Ovary (tissue), 9 donors: ENCODE results near the gene ELANE. TPM values are rescaled to one million over a fixed set of nuclear protein-coding genes. Genes with fewer than 3 reads are reported as not detected.

Source experiments
- DNase-seq, 5 donors: peaks; one replicate each; pipeline ENCODE4 v3.0.0-alpha.2; 2019 to 2020
- H3K27ac ChIP-seq, 2 donors: fragments of 200-600 bp; one replicate each; pipeline versions ENCODE4 v1.5.1 to v1.8.0; 2019 to 2022
- H3K27me3 ChIP-seq: fragments of 200-600 bp; one replicate; pipeline ENCODE4 v1.8.0; 2022
- H3K36me3 ChIP-seq: fragments of 200-600 bp; sonication (generic); one replicate; pipeline ENCODE4 v1.5.1; 2019
- H3K4me1 ChIP-seq: one replicate; pipeline ENCODE4 v1.8.1; 2013; ENCODE audit warnings: mild to moderate bottlenecking, moderate library complexity; ENCODE audit not compliant: insufficient read depth
- H3K4me3 ChIP-seq: fragments of 200-600 bp; sonication (generic); one replicate; pipeline ENCODE4 v1.5.1; 2017
- H3K9me3 ChIP-seq, 2 donors: fragments of 200-600 bp in 1 of 2; sonication (generic) in 1 of 2; one replicate each; pipeline versions ENCODE4 v1.5.1 to v1.8.1; 2013 to 2019; ENCODE audit warnings: mild to moderate bottlenecking in 1 of 2, moderate library complexity in 1 of 2
- CTCF ChIP-seq, 3 donors: fragments of 450-650 bp in 2 of 3; fragments of 200-600 bp in 1 of 3; IDR thresholded peaks; one replicate each; pipeline versions ENCODE4 v1.5.1 to v1.8.0; 2016 to 2022; ENCODE audit warnings: antibody characterized with exemption in 3 of 3, mild to moderate bottlenecking in 1 of 3
- EP300 ChIP-seq: sonication (generic); formaldehyde crosslinking; IDR thresholded peaks from one replicate; pipeline ENCODE4 v1.6.1; 2017; ENCODE audit warnings: antibody characterized with exemption
- POLR2A ChIP-seq: fragments of 450-650 bp; IDR thresholded peaks from one replicate; pipeline ENCODE4 v1.6.1; 2017; ENCODE audit warnings: antibody characterized with exemption, mild to moderate bottlenecking, moderate library complexity
- WGBS, 3 donors: extraction: QIAGEN DNeasy Blood & Tissue Kit in 1 of 3; methylation state at CpG; one replicate each; pipeline versions ENCODE4 v1.1.5 to v1.1.7; 2013 to 2017; 5-methylcytosine and 5-hydroxymethylcytosine counted together
- intact Hi-C, 4 donors: fragments of 100-400 bp; cut with DNase I; formaldehyde crosslinking; loops; one replicate each; pipeline versions ENCODE4 v1.11.0 to v1.15.1; 2022 to 2023
- polyA plus RNA-seq, 2 donors: library from polyadenylated mRNA; stranded (reverse); fragments of 200-250 nt in 1 of 2; fragments of 350-450 nt in 1 of 2; fragmentation: Illumina TruSeq in 1 of 2; extraction: RNeasy Lipid Tissue Mini Kit (QIAGEN cat#74804) in 1 of 2; gene quantifications; one replicate each; pipeline ENCODE4 v1.2.3, GENCODE V29; 2013 to 2014
- total RNA-seq, 7 donors: library from RNA; depleted of rRNA in 2 of 7; stranded (reverse); fragments of >200 nt in 2 of 7; fragmentation: NEBNext Ultra II Directional in 3 of 7; extraction: Animal tissue kit (Norgen Biotek cat#: 25700) in 3 of 7; gene quantifications; one replicate each; pipeline versions ENCODE4 v1.1.0 to v1.2.4, GENCODE V29; 2016 to 2023
- donor health status: DM: no; HTN: no; CAD: no; lungs with moderate emphysema.
- donor health status: DM: no; HTN: no; CAD: no.
- donor health status: Bipolar disorder and iron deficiency.
- donor health status: DM: yes; HTN: yes; CAD: no.
- donor health status: DM: no; HTN: no; CAD: no.
- donor health status: DM: yes; HTN: yes; CAD: no.

ELANE gene
- total and polyA plus RNA-seq, 9 donors = 0.27 to 0.72 (median 0.47) TPM; not detected in 5

- no peak for TF ChIP-seq EP300
- no peak for TF ChIP-seq CTCF (IDR thresholded peaks at IDR 0.05)
- TF ChIP-seq POLR2A = no peak
- H3K9me3 ChIP-seq = no peaks in the 10 kb centered on the region
- H3K4me3 ChIP-seq = no peak overlapping the region
- no peaks in the 10 kb centered on the region for H3K27me3 ChIP-seq
- peak in 2 of 5 donors; percentile 28 to 36 for DNase-seq
- WGBS, 3 donors = 1 to 2% (median 1%) methylated on average over 33 to 64 of the region's 64 CpGs
- H3K4me1 ChIP-seq = peaks cover 2% of the 10 kb centered on the region
- H3K27ac ChIP-seq = no peak overlapping the region
- no peaks in the 10 kb centered on the region for H3K36me3 ChIP-seq
- intact Hi-C loops = no loop called here
Measured at GRCh38 chr19:821231-821824, 30.8 kb upstream of the ELANE start.

GRCh38 chr19:821825-822503, 30.1 kb upstream of the ELANE start, which contains the start of gene PLPPR3:
Gene PLPPR3 (minus strand): TSS chr19:821955. CDS start chr19:821559, 396 bp downstream.
- no peak for DNase-seq
- no peaks in the 10 kb centered on the region for H3K36me3 ChIP-seq
- intact Hi-C loops = no loop called here
- H3K4me1 ChIP-seq = peaks cover 2% of the 10 kb centered on the region
- no peak within 1 kb of the TSS for H3K4me3 ChIP-seq
- WGBS, 3 donors = 1% methylated on average over 32 to 81 of the region's 86 CpGs; no CpG with 5 or more reads in 1 of the 3 donors
- no peaks in the 10 kb centered on the region for H3K9me3 ChIP-seq
- no peak for TF ChIP-seq CTCF (IDR thresholded peaks at IDR 0.05)
- no peak for TF ChIP-seq EP300
- no peak for TF ChIP-seq POLR2A
- no peak within 1 kb of the TSS for H3K27ac ChIP-seq
- no peaks in the 10 kb centered on the region for H3K27me3 ChIP-seq

- H3K9me3 ChIP-seq = no peaks in the 10 kb centered on the region
- H3K36me3 ChIP-seq = no peaks in the 10 kb centered on the region
- H3K4me1 ChIP-seq = peaks cover 2% of the 10 kb centered on the region
- no peak for DNase-seq
- H3K27me3 ChIP-seq = no peaks in the 10 kb centered on the region
- no peak overlapping the region for H3K4me3 ChIP-seq
- no peak overlapping the region for H3K27ac ChIP-seq
- WGBS, 3 donors = 63 to 76% (median 68%) methylated on average over 12 of the region's 12 CpGs
- intact Hi-C loops = no loop called here
- no peak for TF ChIP-seq CTCF (IDR thresholded peaks at IDR 0.05)
- no peak for TF ChIP-seq POLR2A
- no peak for TF ChIP-seq EP300
Measured at GRCh38 chr19:823565-824121, 28.5 kb upstream of the ELANE start.

- TF ChIP-seq POLR2A = no peak
- TF ChIP-seq CTCF (IDR thresholded peaks at IDR 0.05) = no peak
- no peak for TF ChIP-seq EP300
- WGBS, 3 donors = 80 to 81% (median 80%) methylated on average over 15 of the region's 15 CpGs
- Histone ChIP-seq H3K27ac (no peak overlapping the region), H3K4me3 (no peak overlapping the region), H3K36me3 (no peaks in the 10 kb centered on the region), H3K27me3 (no peaks in the 10 kb centered on the region), H3K4me1 (peaks cover 2% of the 10 kb centered on the region), H3K9me3 (no peaks in the 10 kb centered on the region)
- intact Hi-C loops = no loop called here
- no peak for DNase-seq
Measured at GRCh38 chr19:824885-825284, 27.2 kb upstream of the ELANE start.
